GM23338 (cell line): Measurements from ENCODE around the gene CMTM2.

Experiments
- EZH2 ChIP-seq: fragments of 200-600 bp; sonication (generic); IDR thresholded peaks from one replicate; pipeline ENCODE4 v1.8.0; 2017; ENCODE audit warnings: antibody characterized with exemption, mild to moderate bottlenecking, low read depth; ENCODE audit not compliant: unreplicated experiment
- EZH2phosphoT487 ChIP-seq: fragments of 200-600 bp; sonication (generic); IDR thresholded peaks from one replicate; pipeline ENCODE4 v1.8.1; 2018; ENCODE audit warnings: antibody characterized with exemption; ENCODE audit not compliant: unreplicated experiment
- TF ChIP-seq, protein P1 (sequence below), 2 experiments: fragments of 200-600 bp in 1 of 2; sonication (generic) in 1 of 2; conservative IDR thresholded peaks; 2 replicates each; pipeline versions ENCODE4 v1.5.1 to v1.6.1; 2016 to 2017; ENCODE audit warnings: antibody characterized with exemption in 2 of 2, low read depth in 2 of 2, mild to moderate bottlenecking in 2 of 2, moderate library complexity in 1 of 2

DNA sequence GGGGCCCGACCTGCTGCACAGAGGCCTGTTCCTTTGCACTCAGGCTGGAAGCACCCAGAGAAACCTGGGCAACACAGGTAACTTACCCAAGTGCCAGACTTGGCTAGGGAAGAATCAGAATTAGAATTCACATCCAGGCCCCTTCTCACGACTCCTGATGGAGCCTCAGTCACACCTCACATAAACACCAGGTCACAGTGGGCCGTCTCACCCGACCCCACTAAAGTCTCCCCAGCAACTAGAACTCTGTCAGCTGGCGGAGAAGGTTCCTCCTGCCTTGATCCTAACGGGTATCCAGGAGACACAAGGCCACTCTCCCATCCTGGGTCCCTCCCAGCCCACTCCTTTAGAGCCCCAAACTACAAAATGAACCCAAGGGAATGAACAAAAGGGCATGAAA, 35.7 kb upstream of the CMTM2 start:
- TF ChIP-seq EZH2 (no peak), EZH2phosphoT487 (no peak)
- TF ChIP-seq, protein P1, sequence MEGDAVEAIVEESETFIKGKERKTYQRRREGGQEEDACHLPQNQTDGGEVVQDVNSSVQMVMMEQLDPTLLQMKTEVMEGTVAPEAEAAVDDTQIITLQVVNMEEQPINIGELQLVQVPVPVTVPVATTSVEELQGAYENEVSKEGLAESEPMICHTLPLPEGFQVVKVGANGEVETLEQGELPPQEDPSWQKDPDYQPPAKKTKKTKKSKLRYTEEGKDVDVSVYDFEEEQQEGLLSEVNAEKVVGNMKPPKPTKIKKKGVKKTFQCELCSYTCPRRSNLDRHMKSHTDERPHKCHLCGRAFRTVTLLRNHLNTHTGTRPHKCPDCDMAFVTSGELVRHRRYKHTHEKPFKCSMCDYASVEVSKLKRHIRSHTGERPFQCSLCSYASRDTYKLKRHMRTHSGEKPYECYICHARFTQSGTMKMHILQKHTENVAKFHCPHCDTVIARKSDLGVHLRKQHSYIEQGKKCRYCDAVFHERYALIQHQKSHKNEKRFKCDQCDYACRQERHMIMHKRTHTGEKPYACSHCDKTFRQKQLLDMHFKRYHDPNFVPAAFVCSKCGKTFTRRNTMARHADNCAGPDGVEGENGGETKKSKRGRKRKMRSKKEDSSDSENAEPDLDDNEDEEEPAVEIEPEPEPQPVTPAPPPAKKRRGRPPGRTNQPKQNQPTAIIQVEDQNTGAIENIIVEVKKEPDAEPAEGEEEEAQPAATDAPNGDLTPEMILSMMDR (conservative IDR thresholded peaks at IDR 0.05; ENCODE audit: low read depth in 2 of 2) = no peak
